ENCODE measurements around the gene PIPOX.

The PIPOX gene

DNA sequence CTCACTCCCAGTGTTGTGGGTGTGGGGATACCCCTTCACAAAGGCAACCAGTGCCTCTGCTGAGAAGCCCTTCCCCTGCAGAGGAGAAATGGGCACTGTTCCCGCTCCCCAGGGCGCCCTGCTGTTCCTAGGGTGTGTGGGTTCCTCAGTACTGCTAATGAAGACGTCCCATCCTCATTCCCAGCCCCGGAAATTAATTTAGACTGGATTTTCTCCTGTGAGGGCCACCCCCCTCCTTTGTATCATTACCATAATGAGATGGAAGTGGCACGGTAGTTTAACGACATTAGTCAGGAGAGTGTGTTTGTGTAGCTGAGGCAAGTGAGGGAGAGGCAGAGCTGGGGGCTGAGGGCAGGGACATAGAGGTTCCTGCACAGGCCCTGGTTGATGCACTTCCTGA is 53.2 kb downstream of the PIPOX start:
- H3K27ac ChIP-seq (ENCODE audit: low read length) = no peak overlapping the region
- H4K20me1 ChIP-seq (ENCODE audit: insufficient read depth, low read length) = no peaks in the 10 kb centered on the region
- H3K9me2 ChIP-seq (replicated peaks; ENCODE audit: insufficient read depth, low read length) = no peaks in the 10 kb centered on the region
- no peaks in the 10 kb centered on the region for H3F3A ChIP-seq (ENCODE audit: insufficient read depth, low read length)
- no peak overlapping the region for H2AFZ ChIP-seq (ENCODE audit: low read length)
- H3K36me3 ChIP-seq (replicated peaks; ENCODE audit: insufficient read depth, low read length) = 0 out of 2 replicates have a peak, but pooled peaks cover 4% of the 10 kb centered on the region
- H3K4me2 ChIP-seq (ENCODE audit: low read depth, low read length) = no peak overlapping the region
- H3K27me3 ChIP-seq (replicated peaks; ENCODE audit: insufficient read depth, low read length) = no peaks in the 10 kb centered on the region
- DNase-seq = no peak
- no peak overlapping the region for H3K9ac ChIP-seq (ENCODE audit: low read length)
- no peaks in the 10 kb centered on the region for H3K79me2 ChIP-seq (ENCODE audit: low read length)
- no peaks in the 10 kb centered on the region for H3K9me3 ChIP-seq (replicated peaks; ENCODE audit: insufficient read depth, low read length)
- no peaks in the 10 kb centered on the region for H3K4me1 ChIP-seq (ENCODE audit: low read length)
- TF ChIP-seq EZH2 (optimal IDR thresholded peaks at IDR 0.05; ENCODE audit: low read depth, low read length) (no peak), EZH2phosphoT487 (IDR thresholded peaks at IDR 0.05; ENCODE audit: low read length) (no peak)
- TF ChIP-seq, protein P1, sequence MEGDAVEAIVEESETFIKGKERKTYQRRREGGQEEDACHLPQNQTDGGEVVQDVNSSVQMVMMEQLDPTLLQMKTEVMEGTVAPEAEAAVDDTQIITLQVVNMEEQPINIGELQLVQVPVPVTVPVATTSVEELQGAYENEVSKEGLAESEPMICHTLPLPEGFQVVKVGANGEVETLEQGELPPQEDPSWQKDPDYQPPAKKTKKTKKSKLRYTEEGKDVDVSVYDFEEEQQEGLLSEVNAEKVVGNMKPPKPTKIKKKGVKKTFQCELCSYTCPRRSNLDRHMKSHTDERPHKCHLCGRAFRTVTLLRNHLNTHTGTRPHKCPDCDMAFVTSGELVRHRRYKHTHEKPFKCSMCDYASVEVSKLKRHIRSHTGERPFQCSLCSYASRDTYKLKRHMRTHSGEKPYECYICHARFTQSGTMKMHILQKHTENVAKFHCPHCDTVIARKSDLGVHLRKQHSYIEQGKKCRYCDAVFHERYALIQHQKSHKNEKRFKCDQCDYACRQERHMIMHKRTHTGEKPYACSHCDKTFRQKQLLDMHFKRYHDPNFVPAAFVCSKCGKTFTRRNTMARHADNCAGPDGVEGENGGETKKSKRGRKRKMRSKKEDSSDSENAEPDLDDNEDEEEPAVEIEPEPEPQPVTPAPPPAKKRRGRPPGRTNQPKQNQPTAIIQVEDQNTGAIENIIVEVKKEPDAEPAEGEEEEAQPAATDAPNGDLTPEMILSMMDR (IDR thresholded peaks at IDR 0.05; ENCODE audit: low read length) = no peak
- H3K4me3 ChIP-seq (ENCODE audit: low read length) = no peak overlapping the region

DNA sequence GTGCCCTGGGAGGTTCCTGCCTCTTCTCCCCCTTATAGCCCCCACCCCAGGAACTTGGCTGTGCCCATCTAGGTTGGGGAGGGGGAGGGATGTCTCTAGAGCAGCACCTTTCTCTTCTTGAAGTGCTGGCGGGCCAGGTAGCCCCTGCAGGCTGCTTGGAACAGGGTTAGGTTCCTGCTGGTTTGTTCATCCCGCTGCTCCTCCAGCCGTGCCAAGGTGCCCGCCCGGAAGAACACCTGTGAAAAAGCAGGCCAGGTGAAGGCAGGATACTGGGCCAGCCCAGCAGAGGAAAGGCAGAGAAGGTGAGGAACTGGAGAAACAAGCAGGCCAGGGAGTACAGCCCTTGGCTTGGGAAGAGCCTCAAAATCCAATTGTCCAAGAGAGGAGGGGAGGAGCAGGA is 56.6 kb downstream of the PIPOX start:
- no peak overlapping the region for H2AFZ ChIP-seq (ENCODE audit: low read length)
- H3K4me1 ChIP-seq (ENCODE audit: low read length) = no peaks in the 10 kb centered on the region
- H4K20me1 ChIP-seq (ENCODE audit: insufficient read depth, low read length) = no peaks in the 10 kb centered on the region
- H3F3A ChIP-seq (ENCODE audit: insufficient read depth, low read length) = no peaks in the 10 kb centered on the region
- no peaks in the 10 kb centered on the region for H3K9me3 ChIP-seq (replicated peaks; ENCODE audit: insufficient read depth, low read length)
- no peaks in the 10 kb centered on the region for H3K79me2 ChIP-seq (ENCODE audit: low read length)
- no peaks in the 10 kb centered on the region for H3K27me3 ChIP-seq (replicated peaks; ENCODE audit: insufficient read depth, low read length)
- H3K4me2 ChIP-seq (ENCODE audit: low read depth, low read length) = no peak overlapping the region
- no peak overlapping the region for H3K4me3 ChIP-seq (ENCODE audit: low read length)
- no peak overlapping the region for H3K27ac ChIP-seq (ENCODE audit: low read length)
- TF ChIP-seq EZH2phosphoT487 (IDR thresholded peaks at IDR 0.05; ENCODE audit: low read length) (no peak), EZH2 (optimal IDR thresholded peaks at IDR 0.05; ENCODE audit: low read depth, low read length) (no peak)
- H3K36me3 ChIP-seq (replicated peaks; ENCODE audit: insufficient read depth, low read length) = no peaks in the 10 kb centered on the region
- DNase-seq = no peak
- no peak overlapping the region for H3K9ac ChIP-seq (ENCODE audit: low read length)
- no peaks in the 10 kb centered on the region for H3K9me2 ChIP-seq (replicated peaks; ENCODE audit: insufficient read depth, low read length)

DNA sequence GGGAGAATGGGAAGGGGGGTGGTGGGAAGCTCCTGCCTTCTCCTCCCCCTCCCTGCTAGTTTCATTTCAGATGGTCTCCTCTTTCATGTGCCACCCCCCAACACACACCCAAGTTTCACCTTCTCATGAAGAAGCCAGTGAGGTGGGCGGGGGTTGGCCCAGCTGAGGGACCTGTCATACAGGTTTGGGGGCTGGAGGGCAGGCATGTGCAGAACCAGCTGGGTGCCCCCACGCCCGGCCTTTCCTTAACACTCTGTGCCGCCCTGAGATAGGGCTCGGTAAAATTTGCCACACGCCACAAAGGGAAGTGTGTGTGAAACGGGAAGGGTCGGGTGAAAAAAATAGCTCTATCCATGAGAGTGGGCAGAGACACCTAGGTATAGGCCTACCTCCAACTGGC is 57.4 kb downstream of the PIPOX start:
- Histone ChIP-seq H2AFZ (ENCODE audit: low read length) (no peak overlapping the region), H4K20me1 (ENCODE audit: insufficient read depth, low read length) (no peaks in the 10 kb centered on the region), H3K4me3 (ENCODE audit: low read length) (no peak overlapping the region), H3F3A (ENCODE audit: insufficient read depth, low read length) (no peaks in the 10 kb centered on the region), H3K4me1 (ENCODE audit: low read length) (no peaks in the 10 kb centered on the region), H3K9me2 (replicated peaks; ENCODE audit: insufficient read depth, low read length) (no peaks in the 10 kb centered on the region), H3K36me3 (replicated peaks; ENCODE audit: insufficient read depth, low read length) (no peaks in the 10 kb centered on the region), H3K79me2 (ENCODE audit: low read length) (no peaks in the 10 kb centered on the region), H3K27me3 (replicated peaks; ENCODE audit: insufficient read depth, low read length) (no peaks in the 10 kb centered on the region), H3K4me2 (ENCODE audit: low read depth, low read length) (no peak overlapping the region), H3K27ac (ENCODE audit: low read length) (no peak overlapping the region), H3K9me3 (replicated peaks; ENCODE audit: insufficient read depth, low read length) (no peaks in the 10 kb centered on the region), H3K9ac (ENCODE audit: low read length) (no peak overlapping the region)
- DNase-seq = no peak
- TF ChIP-seq, protein P1 (IDR thresholded peaks at IDR 0.05; ENCODE audit: low read length) = no peak
- TF ChIP-seq EZH2phosphoT487 (IDR thresholded peaks at IDR 0.05; ENCODE audit: low read length) (no peak), EZH2 (optimal IDR thresholded peaks at IDR 0.05; ENCODE audit: low read depth, low read length) (no peak)

DNA sequence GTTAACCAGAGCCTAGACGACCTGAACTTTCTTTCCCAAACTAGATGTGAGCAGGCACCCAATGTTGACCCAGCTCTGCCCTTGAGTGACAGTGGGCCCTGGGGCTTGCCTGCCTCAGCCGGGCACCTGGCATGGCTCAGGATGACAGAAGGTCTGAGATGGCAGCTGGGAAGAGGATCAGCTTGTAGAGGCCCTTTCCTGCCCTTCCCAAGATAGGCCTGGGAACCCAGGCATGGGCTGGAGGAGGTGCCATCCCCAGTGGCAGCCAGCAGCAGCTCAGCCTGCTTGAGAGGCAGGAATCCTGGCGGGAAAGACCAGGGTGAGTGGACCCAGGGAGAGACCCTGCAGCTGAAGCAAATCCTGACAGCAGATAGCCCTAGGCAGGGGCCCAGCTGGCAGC is 59.1 kb downstream of the PIPOX start:
- no peaks in the 10 kb centered on the region for H4K20me1 ChIP-seq (ENCODE audit: insufficient read depth, low read length)
- DNase-seq = no peak
- H3K9me2 ChIP-seq (replicated peaks; ENCODE audit: insufficient read depth, low read length) = no peaks in the 10 kb centered on the region
- H3K9ac ChIP-seq (ENCODE audit: low read length) = no peak overlapping the region
- no peaks in the 10 kb centered on the region for H3K4me1 ChIP-seq (ENCODE audit: low read length)
- no peak overlapping the region for H3K4me2 ChIP-seq (ENCODE audit: low read depth, low read length)
- no peaks in the 10 kb centered on the region for H3K36me3 ChIP-seq (replicated peaks; ENCODE audit: insufficient read depth, low read length)
- H3K9me3 ChIP-seq (replicated peaks; ENCODE audit: insufficient read depth, low read length) = no peaks in the 10 kb centered on the region
- H3K4me3 ChIP-seq (ENCODE audit: low read length) = no peak overlapping the region
- no peak overlapping the region for H3K27ac ChIP-seq (ENCODE audit: low read length)
- H2AFZ ChIP-seq (ENCODE audit: low read length) = no peak overlapping the region
- no peaks in the 10 kb centered on the region for H3K27me3 ChIP-seq (replicated peaks; ENCODE audit: insufficient read depth, low read length)
- no peaks in the 10 kb centered on the region for H3K79me2 ChIP-seq (ENCODE audit: low read length)
- H3F3A ChIP-seq (ENCODE audit: insufficient read depth, low read length) = no peaks in the 10 kb centered on the region
- no peak for TF ChIP-seq EZH2phosphoT487 (IDR thresholded peaks at IDR 0.05; ENCODE audit: low read length)
- TF ChIP-seq EZH2 (optimal IDR thresholded peaks at IDR 0.05; ENCODE audit: low read depth, low read length) = no peak
- TF ChIP-seq, protein P1 (IDR thresholded peaks at IDR 0.05; ENCODE audit: low read length) = no peak

Data from MM.1S (cell line).